ENCODE results near the gene UBE2R2. TPM values are rescaled to one million over a fixed set of nuclear protein-coding genes. Genes with fewer than 3 reads are reported as not detected.

Gene UBE2R2
- total and polyA plus RNA-seq, 8 donors = 13.3 to 44.8 (median 34.6) TPM

GRCh38 chr9:33943389-33943788 lies 126.4 kb downstream of the UBE2R2 start:
- intact Hi-C loops (cut with DNase I) = no loop called here
- no peak overlapping the region for H3K27ac ChIP-seq
- H3K4me1 ChIP-seq = peaks cover 0 to 4% (median 0%) of the 10 kb centered on the region in 3 donors
- no peak overlapping the region for H3K4me3 ChIP-seq
- FAIRE-seq = no peak
- no peak for ATAC-seq
- H3K36me3 ChIP-seq = peaks cover 0 to 29% (median 0%) of the 10 kb centered on the region in 3 donors
- 53 to 69% methylated on average over 2 of the region's 2 CpGs for WGBS, 2 donors
- no peaks in the 10 kb centered on the region for H3K27me3 ChIP-seq
- no peak for DNase-seq
- TF ChIP-seq, protein P1, sequence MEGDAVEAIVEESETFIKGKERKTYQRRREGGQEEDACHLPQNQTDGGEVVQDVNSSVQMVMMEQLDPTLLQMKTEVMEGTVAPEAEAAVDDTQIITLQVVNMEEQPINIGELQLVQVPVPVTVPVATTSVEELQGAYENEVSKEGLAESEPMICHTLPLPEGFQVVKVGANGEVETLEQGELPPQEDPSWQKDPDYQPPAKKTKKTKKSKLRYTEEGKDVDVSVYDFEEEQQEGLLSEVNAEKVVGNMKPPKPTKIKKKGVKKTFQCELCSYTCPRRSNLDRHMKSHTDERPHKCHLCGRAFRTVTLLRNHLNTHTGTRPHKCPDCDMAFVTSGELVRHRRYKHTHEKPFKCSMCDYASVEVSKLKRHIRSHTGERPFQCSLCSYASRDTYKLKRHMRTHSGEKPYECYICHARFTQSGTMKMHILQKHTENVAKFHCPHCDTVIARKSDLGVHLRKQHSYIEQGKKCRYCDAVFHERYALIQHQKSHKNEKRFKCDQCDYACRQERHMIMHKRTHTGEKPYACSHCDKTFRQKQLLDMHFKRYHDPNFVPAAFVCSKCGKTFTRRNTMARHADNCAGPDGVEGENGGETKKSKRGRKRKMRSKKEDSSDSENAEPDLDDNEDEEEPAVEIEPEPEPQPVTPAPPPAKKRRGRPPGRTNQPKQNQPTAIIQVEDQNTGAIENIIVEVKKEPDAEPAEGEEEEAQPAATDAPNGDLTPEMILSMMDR (IDR thresholded peaks at IDR 0.05) = no peak
- no peaks in the 10 kb centered on the region for H3K9me3 ChIP-seq

DNA sequence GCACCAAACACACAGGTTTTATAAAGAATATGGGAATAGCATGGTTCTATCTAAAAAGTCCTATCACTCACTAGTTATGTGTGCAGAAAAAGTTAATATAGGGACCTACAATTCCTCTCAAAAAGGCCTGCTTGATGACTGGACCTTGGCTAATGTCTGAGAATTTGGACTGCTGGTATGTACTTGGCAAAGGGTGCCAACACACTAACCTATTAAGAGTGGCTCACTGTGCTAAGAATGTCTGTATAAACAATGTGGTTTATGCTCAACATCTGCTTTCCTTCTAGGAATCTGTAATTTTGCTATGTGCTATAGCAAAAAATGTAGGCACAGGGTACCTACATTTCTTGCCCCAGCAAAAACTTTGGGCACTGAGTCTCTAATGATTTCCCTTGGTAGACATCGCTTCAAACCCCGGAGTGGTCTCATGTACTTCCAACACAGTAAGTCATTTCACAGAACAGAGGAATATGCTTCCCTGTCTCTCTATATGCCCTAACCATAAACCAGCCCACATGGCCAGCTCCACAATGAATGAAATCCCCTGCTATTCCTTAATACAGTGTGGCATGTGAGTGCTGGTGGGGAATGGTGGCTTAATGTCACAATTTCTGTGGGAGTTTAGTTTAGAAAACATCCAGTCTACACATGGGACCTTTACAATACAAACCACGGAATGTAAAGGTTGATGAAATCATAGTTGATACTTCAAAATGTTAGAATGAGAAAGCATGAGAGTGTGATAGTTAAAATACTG lies 130.0 kb downstream of the UBE2R2 start:
- Histone ChIP-seq H3K4me3 (no peak overlapping the region), H3K36me3 (peaks cover 0 to 24% (median 0%) of the 10 kb centered on the region in 3 donors), H3K27me3 (no peaks in the 10 kb centered on the region), H3K4me1 (no peaks in the 10 kb centered on the region), H3K27ac (no peak overlapping the region), H3K9me3 (no peaks in the 10 kb centered on the region)
- FAIRE-seq = no peak
- peak in 1 of 4 donors; percentile 56 for ATAC-seq
- DNase-seq = no peak
- TF ChIP-seq, protein P1 (IDR thresholded peaks at IDR 0.05) = no peak
- WGBS, 2 donors = 97% methylated on average over 3 of the region's 3 CpGs
- intact Hi-C loops (cut with DNase I) = no loop called here

- H3K27me3 ChIP-seq = no peaks in the 10 kb centered on the region
- no peak for FAIRE-seq
- no peak overlapping the region for H3K4me3 ChIP-seq
- no peak for DNase-seq
- TF ChIP-seq, protein P1 (IDR thresholded peaks at IDR 0.05) = no peak
- intact Hi-C loops (cut with DNase I) = no loop called here
- no peaks in the 10 kb centered on the region for H3K9me3 ChIP-seq
- ATAC-seq = no peak
- H3K4me1 ChIP-seq = no peaks in the 10 kb centered on the region
- 94% methylated on average over 1 of the region's 1 CpG for WGBS, 2 donors
- H3K27ac ChIP-seq = no peak overlapping the region
- peaks cover 0 to 18% (median 0%) of the 10 kb centered on the region in 3 donors for H3K36me3 ChIP-seq
Observed at GRCh38 chr9:33950371-33950770, 133.4 kb downstream of the UBE2R2 start.

DNA sequence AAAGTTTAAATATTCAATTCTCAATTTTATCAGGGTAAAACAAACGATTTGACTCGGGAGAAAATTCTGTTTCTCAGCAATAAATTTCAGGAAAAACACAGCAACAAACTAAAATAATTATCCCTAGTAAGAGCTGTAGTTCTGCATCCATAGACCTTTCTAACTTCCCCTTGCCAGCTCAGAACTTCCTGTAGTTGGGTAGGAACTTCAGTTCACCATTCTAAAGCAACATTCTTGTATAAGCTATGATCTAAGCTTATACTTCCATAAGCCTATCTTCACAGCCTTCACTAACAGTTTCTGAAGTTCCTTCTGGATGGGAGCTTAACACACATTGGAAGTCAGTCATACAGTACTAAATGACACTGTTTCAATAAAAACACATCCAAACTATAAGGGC lies 135.1 kb downstream of the UBE2R2 start:
- no peak for ATAC-seq
- Histone ChIP-seq H3K36me3 (peaks cover 0 to 14% (median 0%) of the 10 kb centered on the region in 3 donors), H3K27ac (no peak overlapping the region), H3K4me1 (no peaks in the 10 kb centered on the region), H3K9me3 (no peaks in the 10 kb centered on the region), H3K27me3 (no peaks in the 10 kb centered on the region), H3K4me3 (no peak overlapping the region)
- intact Hi-C loops (cut with DNase I) = no loop called here
- DNase-seq = no peak
- WGBS, 2 donors = 80 to 84% methylated on average over 2 of the region's 2 CpGs
- TF ChIP-seq, protein P1 (IDR thresholded peaks at IDR 0.05) = no peak
- no peak for FAIRE-seq

DNA sequence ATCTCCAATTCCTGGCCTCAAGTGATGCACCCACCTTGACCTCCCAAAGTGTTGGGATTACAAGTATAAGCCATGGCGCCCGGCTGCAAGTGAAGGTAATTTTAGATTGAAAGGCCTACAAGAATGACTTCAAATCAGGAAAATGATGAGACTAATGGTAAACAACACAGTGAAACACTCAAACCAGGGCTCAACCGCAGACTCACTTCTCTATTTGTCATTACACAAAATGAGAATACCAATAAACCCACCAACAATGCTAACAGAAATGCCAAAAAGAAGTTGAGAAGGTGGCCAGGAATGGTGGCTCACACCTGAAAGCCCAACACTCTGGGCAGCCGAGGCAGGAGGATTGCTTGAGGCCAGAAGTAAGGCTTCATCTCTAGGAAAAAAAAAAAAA lies 139.6 kb downstream of the UBE2R2 start:
- Histone ChIP-seq H3K27me3 (no peaks in the 10 kb centered on the region), H3K36me3 (peaks cover 0 to 7% (median 0%) of the 10 kb centered on the region in 3 donors), H3K9me3 (no peaks in the 10 kb centered on the region), H3K4me1 (peaks cover 0 to 2% (median 0%) of the 10 kb centered on the region in 3 donors), H3K27ac (no peak overlapping the region), H3K4me3 (no peak overlapping the region)
- DNase-seq (no peak), FAIRE-seq (no peak), ATAC-seq (no peak)
- TF ChIP-seq, protein P1 (IDR thresholded peaks at IDR 0.05) = no peak
- intact Hi-C loops (cut with DNase I) = no loop called here
- WGBS, 2 donors = 98% methylated on average over 4 of the region's 4 CpGs
